Endothelial cell of umbilical vein (primary cell): ENCODE measurements around the gene MAMDC4.

Experiments
- POLR2A ChIP-seq: IDR thresholded peaks from 2 replicates; pipeline ENCODE4 v1.6.1; 2012; ENCODE audit warnings: low read depth, mild to moderate bottlenecking, control low read depth, low read length
- TF ChIP-seq, protein P1 (sequence below), 2 donors: IDR thresholded peaks; 1 replicate in 1 of 2; 2 replicates in 1 of 2; pipeline ENCODE4 v1.5.1; 2011; ENCODE audit warnings: low read length in 2 of 2, mild to moderate bottlenecking in 2 of 2, moderate library complexity in 2 of 2, control low read depth in 1 of 2, inconsistent platforms in 1 of 2, low read depth in 1 of 2; ENCODE audit not compliant: insufficient read depth in 1 of 2; ENCODE audit errors: extremely low read depth in 1 of 2
- TF ChIP-seq, protein P2 (sequence below): IDR thresholded peaks from 2 replicates; pipeline ENCODE4 v1.6.1; 2011; ENCODE audit not compliant: insufficient read depth, insufficient read length

DNA sequence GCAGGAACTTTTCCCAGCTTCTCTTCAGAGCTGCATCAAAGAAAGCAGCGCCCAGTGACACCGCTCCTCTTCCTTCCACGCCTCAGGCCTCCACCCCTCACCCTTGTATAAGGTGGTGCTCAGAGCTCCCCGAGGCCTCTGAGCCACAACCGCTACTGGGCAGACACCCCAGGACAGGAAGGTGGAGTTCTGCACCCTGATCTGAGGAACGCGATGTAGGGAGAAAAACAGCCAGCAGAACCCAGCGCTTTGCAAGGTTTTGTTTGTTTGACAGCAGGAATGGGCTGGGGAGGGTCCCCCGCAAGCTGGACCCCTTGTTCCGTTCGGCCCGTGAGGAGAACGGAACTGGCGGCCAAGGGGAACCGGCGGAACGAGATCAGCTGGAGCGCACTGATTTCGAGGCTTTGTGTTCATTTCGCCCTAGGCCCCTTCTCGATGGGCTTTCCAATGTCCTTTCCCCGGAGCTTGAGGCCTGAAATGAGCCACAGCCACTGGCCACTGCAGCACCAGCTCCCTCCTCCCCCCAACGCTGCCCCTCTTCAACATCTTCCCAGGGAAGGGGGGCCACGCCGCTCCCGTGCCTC, 9.8 kb downstream of the MAMDC4 start:
- no peak for TF ChIP-seq POLR2A
- TF ChIP-seq, protein P1, sequence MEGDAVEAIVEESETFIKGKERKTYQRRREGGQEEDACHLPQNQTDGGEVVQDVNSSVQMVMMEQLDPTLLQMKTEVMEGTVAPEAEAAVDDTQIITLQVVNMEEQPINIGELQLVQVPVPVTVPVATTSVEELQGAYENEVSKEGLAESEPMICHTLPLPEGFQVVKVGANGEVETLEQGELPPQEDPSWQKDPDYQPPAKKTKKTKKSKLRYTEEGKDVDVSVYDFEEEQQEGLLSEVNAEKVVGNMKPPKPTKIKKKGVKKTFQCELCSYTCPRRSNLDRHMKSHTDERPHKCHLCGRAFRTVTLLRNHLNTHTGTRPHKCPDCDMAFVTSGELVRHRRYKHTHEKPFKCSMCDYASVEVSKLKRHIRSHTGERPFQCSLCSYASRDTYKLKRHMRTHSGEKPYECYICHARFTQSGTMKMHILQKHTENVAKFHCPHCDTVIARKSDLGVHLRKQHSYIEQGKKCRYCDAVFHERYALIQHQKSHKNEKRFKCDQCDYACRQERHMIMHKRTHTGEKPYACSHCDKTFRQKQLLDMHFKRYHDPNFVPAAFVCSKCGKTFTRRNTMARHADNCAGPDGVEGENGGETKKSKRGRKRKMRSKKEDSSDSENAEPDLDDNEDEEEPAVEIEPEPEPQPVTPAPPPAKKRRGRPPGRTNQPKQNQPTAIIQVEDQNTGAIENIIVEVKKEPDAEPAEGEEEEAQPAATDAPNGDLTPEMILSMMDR (IDR thresholded peaks at IDR 0.05; ENCODE audit: extremely low read depth in 1 of 2, insufficient read depth in 1 of 2, low read depth in 1 of 2, low read length in 2 of 2) = no peak
- TF ChIP-seq, protein P2, sequence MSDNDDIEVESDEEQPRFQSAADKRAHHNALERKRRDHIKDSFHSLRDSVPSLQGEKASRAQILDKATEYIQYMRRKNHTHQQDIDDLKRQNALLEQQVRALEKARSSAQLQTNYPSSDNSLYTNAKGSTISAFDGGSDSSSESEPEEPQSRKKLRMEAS = no peak
